HG02973 (cell line): ENCODE measurements around the gene CISTR.
"Not testable (repeated sequence)": the region's sequence is repeated elsewhere in the genome, so short reads cannot be mapped to it uniquely, and the experiment has no call there.

Source experiments
- ATAC-seq: cut with Tn5 transposase; IDR thresholded peaks from one replicate; pipeline ENCODE4 v1.9.1; 2021; ENCODE audit warnings: moderate library complexity; ENCODE audit not compliant: unreplicated experiment

Gene CISTR

GRCh38 chr12:53764615-53765014 lies 12.8 kb upstream of the CISTR start:
- ATAC-seq = no peak

DNA sequence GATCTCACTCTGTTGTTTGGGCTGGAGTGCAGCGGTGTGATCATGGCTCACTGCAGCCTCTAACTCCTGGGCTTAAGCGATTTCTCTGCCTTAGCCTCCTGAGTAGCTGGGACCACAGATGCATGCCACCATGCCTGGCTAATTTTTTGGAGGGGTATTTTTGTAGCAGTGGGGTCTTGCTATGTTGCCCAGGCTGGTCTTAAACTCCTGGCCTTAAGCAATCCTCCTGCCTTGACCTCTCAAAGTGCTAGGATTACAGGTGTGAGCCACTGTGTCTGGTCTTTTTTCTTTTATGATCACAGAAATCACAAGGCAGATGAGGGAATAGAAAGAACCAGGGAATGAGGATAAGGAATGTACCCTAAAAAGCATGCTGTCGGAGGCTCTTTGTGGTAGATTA lies 11.0 kb upstream of the CISTR start:
- not testable (repeated sequence) for ATAC-seq

- no peak for ATAC-seq
These were observed 9.5 kb upstream of the CISTR start for GRCh38 chr12:53761306-53761705.

GRCh38 chr12:53759261-53759660 lies 7.5 kb upstream of the CISTR start:
- ATAC-seq = no peak

DNA sequence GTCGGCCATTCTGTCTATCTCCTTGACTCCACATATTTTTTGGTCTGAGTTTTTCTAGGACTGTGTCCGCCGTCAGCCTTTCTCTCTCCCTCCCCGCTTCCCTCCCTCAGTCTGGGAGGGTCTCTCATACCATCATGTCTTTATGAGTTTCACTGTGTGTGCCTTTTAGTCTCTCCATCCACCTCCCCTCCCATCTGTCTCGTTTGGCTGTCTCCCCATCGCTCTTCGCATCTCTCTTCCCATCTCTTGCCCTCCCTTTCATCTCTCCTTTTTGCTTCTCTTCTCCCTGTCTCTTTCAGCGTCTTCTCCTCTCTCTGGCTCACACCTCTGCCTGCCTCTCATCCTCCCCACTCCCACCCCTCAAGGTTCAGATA lies 6.9 kb upstream of the CISTR start:
- ATAC-seq = no peak

GRCh38 chr12:53758081-53758729 lies 6.4 kb upstream of the CISTR start:
- ATAC-seq = no peak

DNA sequence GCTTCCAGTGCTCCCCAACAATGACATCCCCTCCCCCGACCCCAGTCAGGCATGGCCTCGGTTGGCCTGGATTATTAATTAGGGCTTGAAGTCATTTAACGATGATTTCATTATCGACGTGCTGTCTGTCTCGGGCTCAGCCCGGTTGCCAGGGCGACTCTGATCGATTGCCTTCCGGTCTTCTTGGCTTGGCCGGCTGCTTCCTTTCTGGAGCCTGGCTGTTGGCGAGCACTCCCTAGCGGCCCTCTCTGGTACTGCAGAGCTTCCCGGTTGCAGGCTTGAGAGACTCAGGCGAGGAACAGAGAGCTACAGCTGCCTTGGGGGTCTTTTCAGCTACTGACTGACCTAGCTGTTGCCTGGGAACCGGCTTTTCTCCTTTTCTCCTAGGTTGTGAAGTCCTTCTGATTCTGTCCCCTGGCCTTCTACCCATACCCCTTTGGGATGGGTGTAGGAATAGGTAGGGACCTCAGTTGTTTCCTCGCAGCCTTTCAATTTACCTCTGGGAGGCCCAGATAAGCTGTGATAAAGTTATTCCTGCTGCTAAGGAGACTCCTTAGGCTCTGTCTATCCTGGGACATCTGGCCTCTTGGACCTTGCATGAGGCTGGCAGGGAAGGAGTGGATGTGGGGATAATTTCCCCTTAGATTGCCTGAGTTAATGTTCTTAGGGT lies 5.5 kb upstream of the CISTR start:
- peak; percentile 75 for ATAC-seq

DNA sequence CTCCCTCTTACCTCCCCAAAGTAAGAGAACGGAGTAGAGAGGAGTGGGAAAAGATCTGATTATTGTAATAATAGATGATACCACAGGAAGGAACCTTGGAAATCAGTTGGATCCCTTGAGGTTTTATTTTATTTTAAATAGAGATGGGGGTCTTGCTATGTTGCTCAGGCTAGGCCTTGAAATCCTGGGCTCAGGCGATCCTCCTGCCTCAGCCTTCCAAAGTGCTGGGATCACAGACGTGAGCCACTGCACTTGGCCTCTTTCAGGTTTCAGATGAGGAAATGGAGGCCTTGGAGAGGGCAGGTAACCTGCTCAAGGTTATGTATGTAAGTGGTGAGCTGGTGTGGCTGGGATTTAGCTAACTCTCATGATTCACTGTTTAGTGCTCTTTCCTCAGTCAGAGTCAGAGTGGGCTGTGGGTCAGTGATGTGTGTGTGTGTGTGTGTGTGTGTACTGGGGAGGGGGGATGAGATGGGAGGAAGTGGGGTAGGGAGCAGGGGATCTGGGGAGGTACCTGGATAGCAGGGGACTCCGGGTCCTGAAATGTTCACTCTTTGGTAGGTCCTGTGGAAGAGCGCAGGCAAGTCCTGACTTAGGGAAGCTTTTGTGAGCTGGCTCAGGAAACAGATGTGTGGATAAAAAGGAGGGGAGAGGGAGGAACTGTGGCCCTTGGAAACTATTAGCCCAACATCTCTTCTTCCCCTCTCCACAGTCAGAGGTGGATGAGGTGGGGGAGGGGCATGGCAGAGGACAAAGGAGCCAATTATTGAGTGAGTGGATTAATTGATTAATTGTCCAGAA lies 4.7 kb upstream of the CISTR start:
- ATAC-seq = no peak

GRCh38 chr12:53755893-53756292 lies 4.1 kb upstream of the CISTR start:
- no peak for ATAC-seq

DNA sequence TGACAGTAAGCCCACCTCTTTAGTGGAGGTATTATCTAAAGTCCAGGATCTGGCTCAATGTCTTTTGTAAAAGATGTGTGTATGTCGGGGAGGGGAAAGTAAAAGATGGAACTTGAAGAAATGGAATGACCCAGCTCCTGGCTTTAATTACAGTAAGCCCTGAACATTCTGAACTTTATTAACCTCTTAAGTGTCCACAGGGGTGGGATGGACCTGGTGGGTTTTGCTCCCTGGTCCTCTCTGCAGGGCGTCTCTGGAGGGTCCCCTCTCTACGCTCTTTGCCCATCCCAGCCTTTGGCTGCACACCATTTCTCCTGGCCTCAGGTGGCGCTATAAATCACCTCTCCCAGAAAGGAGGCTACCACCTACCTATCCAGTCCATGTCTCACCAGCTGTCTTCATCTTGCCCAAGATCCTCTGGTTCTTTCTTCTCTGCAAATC lies 3.7 kb upstream of the CISTR start:
- ATAC-seq = no peak

DNA sequence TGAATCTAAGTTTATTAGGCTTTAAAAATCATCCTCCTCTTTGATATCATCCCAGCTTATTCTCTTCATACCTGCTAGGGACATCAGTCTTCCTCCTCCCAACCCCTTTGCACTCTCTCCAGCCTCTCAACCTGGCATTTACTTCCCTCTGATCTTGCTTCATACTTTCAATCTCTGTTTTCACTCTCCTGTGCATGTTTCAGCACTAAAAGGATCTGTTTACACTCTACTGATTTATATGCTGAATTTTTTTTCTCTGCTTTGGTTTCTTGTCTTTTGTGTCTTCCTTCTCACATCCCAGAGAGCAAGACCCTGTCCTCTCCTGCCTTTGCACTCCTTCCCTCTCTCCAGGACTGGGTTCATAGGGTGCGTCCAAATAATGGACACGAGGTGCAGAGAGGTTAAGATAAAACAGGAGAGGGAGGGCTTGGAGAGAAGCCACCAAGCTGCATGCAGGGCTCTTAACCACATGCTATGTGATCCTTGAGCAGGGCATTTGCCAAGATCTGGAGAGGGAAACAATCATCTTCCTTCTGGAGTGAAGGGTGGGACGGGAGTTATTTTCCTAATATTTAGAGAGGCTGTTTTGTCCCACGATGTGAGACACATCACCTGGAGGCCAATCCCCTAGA lies 3.0 kb upstream of the CISTR start:
- no peak for ATAC-seq

GRCh38 chr12:53754188-53754585 lies 2.4 kb upstream of the CISTR start:
- ATAC-seq = no peak

GRCh38 chr12:53752621-53753020 lies 842 bp upstream of the CISTR start:
- no peak for ATAC-seq

GRCh38 chr12:53752192-53752601 lies 418 bp upstream of the CISTR start:
- no peak for ATAC-seq

DNA sequence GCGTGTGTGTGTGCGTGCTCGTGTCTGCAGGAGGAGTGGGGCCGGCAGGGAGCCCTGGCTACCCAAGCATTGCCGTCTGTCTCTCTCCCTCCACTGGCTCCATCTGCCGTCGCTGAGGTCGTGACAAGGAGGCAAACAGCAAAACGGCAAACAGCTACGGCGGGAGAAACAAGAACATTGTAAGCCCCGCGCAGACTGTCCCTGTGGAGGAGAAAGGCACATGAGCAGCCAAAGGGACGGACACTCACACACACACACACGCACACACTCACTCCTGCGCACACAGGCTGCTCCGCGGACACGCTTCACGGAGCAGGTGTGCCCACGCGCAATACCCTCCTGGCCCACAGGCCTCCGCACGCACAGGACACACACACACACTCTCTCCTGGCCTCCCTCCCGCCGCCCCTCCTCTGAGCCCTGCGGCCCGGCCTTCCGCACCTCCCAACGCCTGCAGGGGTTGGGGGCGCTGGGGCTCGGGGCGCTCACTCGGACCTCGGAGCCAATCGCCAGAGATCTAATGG lies 905 bp downstream of the CISTR start:
- no peak for ATAC-seq

DNA sequence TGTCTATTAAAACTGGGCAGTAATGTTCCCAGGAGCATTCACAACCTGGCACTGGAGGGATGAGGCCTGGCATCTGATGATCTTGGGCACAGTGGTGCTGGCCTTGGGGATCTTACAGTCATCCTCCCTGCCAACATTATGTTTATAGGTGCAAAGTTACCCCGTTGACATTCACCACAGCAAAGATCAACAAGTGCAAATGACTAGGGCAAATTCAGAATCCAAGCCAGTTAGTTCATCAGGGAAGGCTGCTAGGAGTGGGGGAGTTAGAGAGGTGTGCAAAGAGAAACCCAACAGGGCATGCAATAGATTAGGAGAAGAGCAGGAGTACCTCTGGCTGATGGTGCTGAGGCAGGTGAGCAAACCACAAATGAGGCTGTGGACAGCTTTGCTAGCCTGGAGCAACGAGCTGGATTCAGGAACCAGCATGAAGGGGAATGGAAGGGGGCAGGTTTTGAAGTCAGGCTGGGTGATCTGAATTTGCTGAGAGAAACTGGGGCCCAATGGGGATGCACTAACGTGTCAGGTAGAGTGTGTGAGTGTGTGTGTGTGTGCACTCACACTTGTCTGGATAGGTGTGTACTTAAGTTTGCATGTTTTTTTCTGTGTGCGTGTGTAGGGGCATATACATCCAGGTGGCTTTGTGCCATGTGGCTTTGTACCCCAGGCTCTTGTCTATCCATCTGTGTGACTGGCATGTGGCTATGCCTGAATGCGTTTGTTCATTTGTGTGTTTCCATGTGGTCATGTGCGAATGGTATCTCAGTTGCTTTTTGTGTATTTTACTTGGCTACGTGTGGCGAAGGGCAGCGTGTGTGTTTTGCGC lies 1.6 kb downstream of the CISTR start:
- ATAC-seq = no peak

DNA sequence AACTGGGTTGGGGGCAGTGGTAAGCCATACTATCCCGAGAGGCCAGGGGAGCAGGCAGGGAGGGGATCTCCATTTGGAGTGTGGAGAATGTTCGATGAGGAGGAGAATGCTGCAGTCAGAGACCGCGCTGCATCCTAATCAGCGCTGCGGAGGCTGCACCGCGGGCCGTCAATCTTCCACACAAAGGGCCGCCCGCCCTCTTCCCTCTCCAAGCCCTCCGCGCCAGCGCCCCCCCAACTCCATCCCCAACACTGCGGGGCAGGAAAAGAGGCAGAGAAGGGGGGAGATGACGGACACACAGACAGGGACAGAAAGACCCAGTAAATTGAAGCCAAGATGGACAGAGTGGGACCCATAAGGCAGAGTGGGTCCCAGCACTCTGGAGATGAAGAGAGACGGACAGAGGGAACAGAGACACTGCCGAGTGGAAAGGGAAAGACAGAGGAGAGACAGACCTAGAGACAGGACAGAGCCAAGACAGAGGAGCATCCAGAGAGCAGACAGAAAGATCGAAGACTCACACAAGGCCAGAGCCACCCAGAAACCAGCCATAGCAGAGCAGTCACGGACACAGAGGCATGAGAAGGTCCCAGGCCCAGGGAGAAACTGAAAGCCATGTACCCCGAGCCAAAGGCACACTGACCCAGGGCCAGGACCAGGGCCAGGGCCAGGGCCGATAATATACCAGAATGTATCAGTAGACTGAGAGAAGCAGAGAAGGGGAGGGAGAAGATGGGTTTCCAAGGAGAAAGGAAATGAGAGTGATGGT lies 3.5 kb downstream of the CISTR start:
- ATAC-seq = no peak

- ATAC-seq = no peak
These were observed 4.7 kb downstream of the CISTR start for GRCh38 chr12:53747095-53747494.

DNA sequence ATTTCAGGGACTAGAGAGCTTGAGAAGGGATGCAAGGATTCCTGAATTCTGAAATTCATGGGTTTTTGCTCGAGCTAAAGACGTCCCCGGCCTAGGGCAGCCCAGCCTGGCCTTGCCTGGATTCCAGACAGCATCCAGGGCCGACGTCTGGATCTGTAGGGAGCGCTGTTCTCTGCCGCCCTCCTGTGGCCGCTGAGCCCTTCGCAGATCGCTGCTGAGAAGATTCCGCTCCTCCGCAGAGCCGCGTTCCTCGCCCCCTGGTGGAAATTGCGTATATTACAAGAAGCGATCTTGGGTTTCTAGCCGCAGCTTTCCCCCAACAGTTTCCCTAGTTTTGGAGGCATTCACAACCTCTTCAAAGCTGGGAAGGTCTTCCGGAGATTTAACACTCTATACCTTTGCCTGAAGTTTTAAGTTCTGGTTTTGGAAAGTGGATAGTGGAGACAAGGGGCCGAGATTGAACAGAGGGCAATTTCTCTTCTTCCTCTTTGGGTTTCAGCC lies 5.1 kb downstream of the CISTR start:
- no peak for ATAC-seq

- no peak for ATAC-seq
These were observed 7.0 kb downstream of the CISTR start for GRCh38 chr12:53744751-53745150.
